GM21786 (cell line): ENCODE measurements around the gene DRAXIN.

Source experiments
- ATAC-seq: cut with Tn5 transposase; IDR thresholded peaks from one replicate; pipeline ENCODE4 v1.9.1; 2021; ENCODE audit not compliant: unreplicated experiment

The DRAXIN gene

GRCh38 chr1:11735854-11736745 is 44.6 kb downstream of the DRAXIN start, which contains the start of gene AGTRAP:
Gene AGTRAP (plus strand): TSS chr1:11736136. CDS start chr1:11736209, 73 bp downstream.
- peak; percentile 72 for ATAC-seq

- ATAC-seq: peak; percentile 35
Measured at GRCh38 chr1:11736746-11737639, 45.5 kb downstream of the DRAXIN start.

- no peak for ATAC-seq
Measured at GRCh38 chr1:11738096-11738495, 46.6 kb downstream of the DRAXIN start.

GRCh38 chr1:11738783-11739182 is 47.3 kb downstream of the DRAXIN start:
- no peak for ATAC-seq

GRCh38 chr1:11740258-11741192 is 49.0 kb downstream of the DRAXIN start:
- no peak for ATAC-seq

GRCh38 chr1:11741482-11741881 is 50.0 kb downstream of the DRAXIN start:
- no peak for ATAC-seq

GRCh38 chr1:11741919-11742558 is 50.5 kb downstream of the DRAXIN start:
- ATAC-seq: no peak

- no peak for ATAC-seq
Measured at GRCh38 chr1:11744287-11744686, 52.8 kb downstream of the DRAXIN start.

GRCh38 chr1:11746092-11746491 is 54.6 kb downstream of the DRAXIN start:
- no peak for ATAC-seq

GRCh38 chr1:11746795-11747487 is 55.4 kb downstream of the DRAXIN start:
- ATAC-seq: no peak

GRCh38 chr1:11748294-11749202 is 57.0 kb downstream of the DRAXIN start:
- no peak for ATAC-seq

- ATAC-seq: no peak
Measured at GRCh38 chr1:11749203-11749689, 57.7 kb downstream of the DRAXIN start.

GRCh38 chr1:11749996-11750395 is 58.5 kb downstream of the DRAXIN start:
- ATAC-seq: no peak

GRCh38 chr1:11751087-11751486 is 59.6 kb downstream of the DRAXIN start:
- no peak for ATAC-seq

GRCh38 chr1:11752359-11753088 is 61.0 kb downstream of the DRAXIN start:
- no peak for ATAC-seq

- ATAC-seq: no peak
Measured at GRCh38 chr1:11753555-11754208, 62.2 kb downstream of the DRAXIN start.

GRCh38 chr1:11757047-11757446 is 65.5 kb downstream of the DRAXIN start:
- ATAC-seq: no peak
